Hair follicular keratinocyte (primary cell): Measurements from ENCODE around the gene CHMP6. TPM values are rescaled to one million over a fixed set of nuclear protein-coding genes. Genes with fewer than 3 reads are reported as not detected.

Source experiments
- total RNA-seq: library from RNA; depleted of rRNA; stranded (reverse); fragments of >200 nt; gene quantifications from 2 replicates; pipeline ENCODE4 v1.2.3, GENCODE V29; 2015

The CHMP6 gene
- total RNA-seq: 14.4 and 26.8 TPM in 2 replicates

GRCh38 chr17:80991645-80992076, at the start of gene CHMP6:
Gene CHMP6 (plus strand): TSS chr17:80991841. CDS start chr17:80991919, 78 bp downstream.

GRCh38 chr17:81034779-81035520, 43.3 kb downstream of the CHMP6 start, which contains the start of gene BAIAP2:
Gene BAIAP2 (plus strand): TSS chr17:81035151. CDS start chr17:81035255, 104 bp downstream.

Other genes with a start within 250 kb of the CHMP6 start
- gene BAIAP2, start 43.3 kb downstream of the CHMP6 start, total RNA-seq: 55.8 and 59.7 TPM in 2 replicates
- not detected in 2 replicates for gene PVALEF, start 173.7 kb downstream of the CHMP6 start, total RNA-seq
- gene AATK, start 174.4 kb downstream of the CHMP6 start, total RNA-seq: 0.27 and 0.62 TPM in 2 replicates
- 8.4 and 11.5 TPM in 2 replicates for gene CEP131, start 231.1 kb downstream of the CHMP6 start, total RNA-seq
- gene TEPSIN, start 247.2 kb downstream of the CHMP6 start, total RNA-seq: 17.8 and 20.0 TPM in 2 replicates
- 70.2 and 115 TPM in 2 replicates for gene NDUFAF8, start 247.5 kb downstream of the CHMP6 start, total RNA-seq